GM12891 (cell line): ENCODE measurements around the gene HSPA1B.

Source experiments
- POLR2A ChIP-seq: IDR thresholded peaks from 2 replicates; pipeline ENCODE4 v1.6.1; 2011; ENCODE audit warnings: low read depth, low read length, control low read depth
- POLR2AphosphoS5 ChIP-seq: IDR thresholded peaks from 2 replicates; pipeline ENCODE4 v1.6.1; 2011; ENCODE audit warnings: low read depth, low read length, control low read depth
- SPI1 ChIP-seq: IDR thresholded peaks from 2 replicates; pipeline ENCODE4 v1.6.1; 2011; ENCODE audit warnings: low read depth, low read length, control low read depth
- TAF1 ChIP-seq: IDR thresholded peaks from 2 replicates; pipeline ENCODE4 v1.6.1; 2011; ENCODE audit warnings: low read depth, low read length, control low read depth

DNA sequence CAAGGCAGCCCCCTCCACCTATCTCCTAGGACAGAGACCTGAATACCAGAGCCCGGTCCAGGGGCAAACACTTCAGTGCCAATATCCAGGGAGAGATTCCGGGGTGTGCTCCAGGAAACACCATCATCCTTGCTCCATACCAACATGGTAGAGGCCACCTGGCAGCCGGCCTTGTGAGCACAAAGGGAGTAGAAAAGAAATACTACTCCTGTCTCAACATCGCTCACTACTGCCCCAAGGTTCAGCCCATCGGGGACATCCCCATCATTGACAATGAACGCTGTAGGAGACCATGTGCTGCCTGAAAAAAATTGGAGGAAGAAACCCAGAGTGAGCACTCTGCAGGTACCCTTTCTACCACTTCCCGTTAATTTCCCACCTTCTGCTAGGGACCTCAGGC is 33.6 kb downstream of the HSPA1B start:
- no peak for TF ChIP-seq POLR2A
- TF ChIP-seq TAF1 = no peak
- no peak for TF ChIP-seq POLR2AphosphoS5
- no peak for TF ChIP-seq SPI1
